Mucosa of descending colon (tissue), 3 donors: Measurements from ENCODE around the gene GPC6. TPM values are rescaled to one million over a fixed set of nuclear protein-coding genes. Genes with fewer than 3 reads are reported as not detected.

Source experiments
- ATAC-seq: fragments of 200-7000 bp; cut with Tn5 transposase; one replicate; pipeline ENCODE4 v1.9.1; 2020; ENCODE audit warnings: mild to moderate bottlenecking, moderate library complexity
- DNase-seq, 3 donors: peaks; one replicate each; pipeline ENCODE4 v3.0.0-alpha.2; 2020
- H3K36me3 ChIP-seq: fragments of 200-600 bp; one replicate; pipeline ENCODE4 v1.8.0; 2021; ENCODE audit warnings: low read depth, mild to moderate bottlenecking
- H3K4me1 ChIP-seq: fragments of 200-600 bp; one replicate; pipeline ENCODE4 v1.8.0; 2021; ENCODE audit warnings: low read depth, mild to moderate bottlenecking
- H3K4me3 ChIP-seq: fragments of 200-600 bp; one replicate; pipeline ENCODE4 v1.8.0; 2021; ENCODE audit warnings: mild to moderate bottlenecking
- H3K9me3 ChIP-seq: fragments of 200-600 bp; one replicate; pipeline ENCODE4 v1.8.0; 2021; ENCODE audit warnings: mild to moderate bottlenecking
- intact Hi-C, 2 donors: fragments of 100-400 bp; cut with DNase I in 1 of 2; cut with micrococcal nuclease in 1 of 2; formaldehyde crosslinking; loops; one replicate each; pipeline versions ENCODE4 v1.11.0 to v1.11.1; 2022; cut with DNase I, micrococcal nuclease
- total RNA-seq, 3 donors: library from RNA; stranded (reverse); fragmentation: NEBNext Ultra II Directional in 2 of 3; extraction: Animal tissue kit (Norgen Biotek cat#: 25700) in 2 of 3; gene quantifications; one replicate each; pipeline versions ENCODE4 v1.2.1 to v1.2.4, GENCODE V29; 2021 to 2023
- TF ChIP-seq, protein P1 (sequence below): fragments of 200-600 bp; IDR thresholded peaks from one replicate; pipeline ENCODE4 v1.8.0; 2022; ENCODE audit warnings: antibody characterized with exemption, mild to moderate bottlenecking
- donor health status: DM: no; HTN: no; CAD: no; lungs with moderate emphysema.
- donor health status: DM: no; HTN: no; CAD: no.
- donor health status: DM: no; HTN: yes; CAD: no.

GPC6 gene
- total RNA-seq, 3 donors from 2014 or later, result 2.7 to 11.3 (median 7.5) TPM

DNA sequence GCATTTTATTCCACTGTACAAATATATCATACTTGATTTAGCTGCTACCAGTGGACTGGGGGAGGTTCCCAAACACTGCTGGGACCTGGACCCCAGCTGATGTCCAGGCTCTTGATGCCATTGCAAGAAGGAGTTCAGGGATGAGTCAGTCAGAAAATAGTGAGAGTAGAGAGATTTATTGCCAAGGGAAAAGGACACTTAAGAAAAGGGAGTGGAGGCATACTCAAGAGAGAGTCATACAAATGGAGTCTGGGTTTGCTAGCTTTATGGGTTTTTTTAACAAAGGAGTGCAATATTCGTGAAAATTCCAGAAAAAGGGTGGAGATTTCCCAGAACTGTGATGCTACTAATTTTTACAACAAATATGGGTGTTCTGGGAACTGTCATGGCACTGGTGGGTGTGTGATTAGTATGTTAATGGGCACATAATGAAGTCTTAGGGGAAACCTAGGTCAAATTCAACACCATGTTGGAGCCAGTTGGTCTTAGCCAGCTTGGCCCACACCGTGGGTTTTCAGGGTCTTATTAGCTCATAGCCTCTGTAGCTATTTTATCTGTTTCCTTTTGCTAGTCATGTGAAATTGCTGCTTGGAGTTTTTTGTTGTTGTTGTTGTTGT lies 36.2 kb downstream of the GPC6 start:
- Histone ChIP-seq H3K4me1 (no peaks in the 10 kb centered on the region), H3K36me3 (no peaks in the 10 kb centered on the region), H3K9me3 (no peaks in the 10 kb centered on the region), H3K4me3 (no peak overlapping the region)
- no peak for ATAC-seq
- intact Hi-C loops, result no loop called here
- no peak for DNase-seq
- TF ChIP-seq, protein P1, sequence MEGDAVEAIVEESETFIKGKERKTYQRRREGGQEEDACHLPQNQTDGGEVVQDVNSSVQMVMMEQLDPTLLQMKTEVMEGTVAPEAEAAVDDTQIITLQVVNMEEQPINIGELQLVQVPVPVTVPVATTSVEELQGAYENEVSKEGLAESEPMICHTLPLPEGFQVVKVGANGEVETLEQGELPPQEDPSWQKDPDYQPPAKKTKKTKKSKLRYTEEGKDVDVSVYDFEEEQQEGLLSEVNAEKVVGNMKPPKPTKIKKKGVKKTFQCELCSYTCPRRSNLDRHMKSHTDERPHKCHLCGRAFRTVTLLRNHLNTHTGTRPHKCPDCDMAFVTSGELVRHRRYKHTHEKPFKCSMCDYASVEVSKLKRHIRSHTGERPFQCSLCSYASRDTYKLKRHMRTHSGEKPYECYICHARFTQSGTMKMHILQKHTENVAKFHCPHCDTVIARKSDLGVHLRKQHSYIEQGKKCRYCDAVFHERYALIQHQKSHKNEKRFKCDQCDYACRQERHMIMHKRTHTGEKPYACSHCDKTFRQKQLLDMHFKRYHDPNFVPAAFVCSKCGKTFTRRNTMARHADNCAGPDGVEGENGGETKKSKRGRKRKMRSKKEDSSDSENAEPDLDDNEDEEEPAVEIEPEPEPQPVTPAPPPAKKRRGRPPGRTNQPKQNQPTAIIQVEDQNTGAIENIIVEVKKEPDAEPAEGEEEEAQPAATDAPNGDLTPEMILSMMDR, result no peak

DNA sequence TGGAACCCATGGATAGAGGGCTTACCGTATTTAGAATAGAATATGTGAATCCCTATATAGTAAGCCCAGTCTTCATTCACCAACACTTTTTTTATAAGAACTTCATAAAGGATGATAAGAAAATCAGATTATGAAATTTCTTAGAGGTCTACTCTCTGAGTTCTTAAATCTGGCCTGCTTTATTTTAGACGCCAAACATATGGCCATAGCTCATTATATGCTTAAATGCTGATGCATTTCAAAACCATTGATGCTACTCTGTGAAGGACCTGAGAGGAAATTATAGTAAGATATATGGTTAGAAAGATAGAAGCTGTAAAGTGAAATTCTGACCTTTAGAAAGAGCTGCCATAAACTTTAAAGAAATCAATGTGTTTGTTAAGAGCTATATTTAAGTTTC lies 38.3 kb downstream of the GPC6 start:
- Histone ChIP-seq H3K4me1 (no peaks in the 10 kb centered on the region), H3K9me3 (no peaks in the 10 kb centered on the region), H3K4me3 (no peak overlapping the region), H3K36me3 (no peaks in the 10 kb centered on the region)
- TF ChIP-seq, protein P1, result no peak
- ATAC-seq (no peak), DNase-seq (no peak)
- intact Hi-C loops, result no loop called here

DNA sequence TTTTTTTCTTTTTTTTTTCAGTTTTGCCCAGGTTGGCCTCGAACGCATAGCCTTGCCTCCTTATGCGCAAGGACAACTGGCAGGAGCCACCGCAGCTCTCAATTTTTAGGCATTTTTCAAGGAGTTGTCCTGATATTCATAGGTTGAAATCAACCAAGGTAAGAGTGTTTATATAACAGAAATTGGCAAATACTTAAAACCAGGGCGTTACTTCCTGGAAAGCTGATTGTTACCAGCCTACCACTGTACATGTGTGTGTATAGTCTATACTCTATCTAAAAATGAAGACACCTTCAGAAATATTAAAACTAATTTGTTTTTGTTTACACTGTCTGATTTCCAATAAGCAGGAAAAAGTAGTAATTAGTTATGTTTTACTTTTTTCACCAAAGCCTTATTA lies 39.2 kb downstream of the GPC6 start:
- TF ChIP-seq, protein P1, result no peak
- no peak overlapping the region for H3K4me3 ChIP-seq
- H3K4me1 ChIP-seq, result no peaks in the 10 kb centered on the region
- no peaks in the 10 kb centered on the region for H3K9me3 ChIP-seq
- intact Hi-C loops, result no loop called here
- DNase-seq (no peak), ATAC-seq (no peak)
- H3K36me3 ChIP-seq, result no peaks in the 10 kb centered on the region

DNA sequence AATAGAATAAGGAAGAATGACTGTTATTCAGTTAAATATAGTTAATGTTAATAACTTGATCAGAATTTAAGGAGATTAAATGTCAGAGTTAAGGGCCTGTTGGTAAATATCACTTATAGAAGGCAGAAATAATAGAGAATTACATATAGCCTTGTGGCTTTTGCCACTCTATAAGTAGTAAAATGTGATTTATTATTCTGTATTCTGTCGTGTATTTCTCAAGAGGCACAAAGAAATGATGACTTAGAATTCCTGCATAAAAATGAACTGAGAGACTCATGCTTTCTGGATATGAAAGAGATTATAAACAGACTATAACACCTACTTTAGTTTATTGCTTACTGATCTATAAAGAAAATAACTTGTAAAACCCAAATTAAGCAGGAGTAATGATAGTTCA lies 40.1 kb downstream of the GPC6 start:
- no peak for ATAC-seq
- Histone ChIP-seq H3K4me1 (no peaks in the 10 kb centered on the region), H3K36me3 (no peaks in the 10 kb centered on the region), H3K9me3 (no peaks in the 10 kb centered on the region), H3K4me3 (no peak overlapping the region)
- TF ChIP-seq, protein P1, result no peak
- DNase-seq, result no peak
- intact Hi-C loops, result no loop called here

DNA sequence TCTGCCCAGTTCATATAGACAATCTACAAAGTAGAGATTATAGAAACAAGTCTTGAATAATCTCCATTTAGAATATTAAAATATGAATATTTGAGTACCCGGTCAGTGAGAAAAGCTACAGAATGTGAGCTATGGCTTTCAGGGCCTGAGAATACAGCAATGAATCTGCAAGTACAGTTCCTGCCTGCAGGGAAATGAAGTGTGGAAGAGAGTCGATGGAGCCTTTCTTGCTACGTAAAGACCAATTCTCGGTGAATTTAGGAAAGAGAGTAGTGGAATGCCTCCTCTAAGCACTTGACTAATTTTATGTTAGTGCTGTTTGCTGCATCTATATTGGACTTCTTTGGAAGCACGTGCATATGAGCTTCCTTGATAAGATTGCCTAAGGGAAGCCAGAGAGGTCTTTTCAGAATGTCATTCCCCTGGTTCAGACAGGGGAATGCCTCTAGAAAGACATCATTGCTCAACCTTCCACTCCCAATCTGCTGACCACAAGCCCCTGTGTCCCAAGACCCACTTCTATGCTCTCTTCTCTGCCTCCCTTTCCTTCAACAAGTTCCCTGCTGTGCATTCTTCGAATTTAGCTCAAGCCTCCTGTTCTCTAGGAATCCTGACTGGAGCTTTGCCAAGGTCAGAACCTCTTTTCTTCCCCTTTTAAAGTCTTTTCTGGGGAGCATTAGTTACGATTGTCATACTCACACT lies 41.9 kb downstream of the GPC6 start:
- no peak for DNase-seq
- Histone ChIP-seq H3K9me3 (no peaks in the 10 kb centered on the region), H3K4me3 (no peak overlapping the region), H3K4me1 (no peaks in the 10 kb centered on the region), H3K36me3 (no peaks in the 10 kb centered on the region)
- TF ChIP-seq, protein P1, result no peak
- no peak for ATAC-seq
- intact Hi-C loops, result no loop called here
